Astrocyte (in vitro differentiated cells and primary cell): Measurements from ENCODE around the gene LATS2. TPM values are rescaled to one million over a fixed set of nuclear protein-coding genes. Genes with fewer than 3 reads are reported as not detected.

Experiments used
- DNase-seq: peaks from one replicate; pipeline ENCODE4 v3.0.0-alpha.2; 2010; ENCODE audit warnings: low read depth
- FAIRE-seq: peaks from 2 replicates; lab custom pipeline; 2011; peaks lifted over from hg19 to GRCh38; lab: Jason Lieb, UNC
- H2AFZ ChIP-seq: 2 replicates; pipeline ENCODE4 v1.6.0; 2012; ENCODE audit warnings: low read depth, low read length, inconsistent platforms
- H3K27ac ChIP-seq: 2 replicates; pipeline ENCODE4 v1.5.1; 2011; ENCODE audit warnings: low read depth, low read length, inconsistent platforms
- H3K27me3 ChIP-seq: 2 replicates; pipeline ENCODE4 v1.6.0; 2011; ENCODE audit warnings: low read length, inconsistent platforms; ENCODE audit not compliant: insufficient read depth
- H3K36me3 ChIP-seq: 2 replicates; pipeline ENCODE4 v1.5.1; 2011; ENCODE audit warnings: low read length, inconsistent platforms; ENCODE audit not compliant: insufficient read depth
- H3K4me1 ChIP-seq: 2 replicates; pipeline ENCODE4 v1.5.1; 2011; ENCODE audit warnings: low read length, inconsistent platforms; ENCODE audit not compliant: insufficient read depth
- H3K4me2 ChIP-seq: 2 replicates; pipeline ENCODE4 v1.6.0; 2012; ENCODE audit warnings: low read length, inconsistent platforms
- H3K4me3 ChIP-seq: 2 replicates; pipeline ENCODE4 v1.5.1; 2011; ENCODE audit warnings: low read depth, mild to moderate bottlenecking, low read length, inconsistent platforms; ENCODE audit not compliant: insufficient read depth
- H3K79me2 ChIP-seq: 2 replicates; pipeline ENCODE4 v1.6.0; 2012; ENCODE audit warnings: mild to moderate bottlenecking, low read length, inconsistent platforms; ENCODE audit not compliant: insufficient read depth
- H3K9ac ChIP-seq: 2 replicates; pipeline ENCODE4 v1.6.0; 2012; ENCODE audit warnings: mild to moderate bottlenecking, low read length, inconsistent platforms
- H3K9me3 ChIP-seq: 2 replicates; pipeline ENCODE4 v1.5.1; 2012; ENCODE audit warnings: low read depth, mild to moderate bottlenecking, low read length, inconsistent platforms; ENCODE audit not compliant: insufficient read depth
- H4K20me1 ChIP-seq: 2 replicates; pipeline ENCODE4 v1.6.0; 2012; ENCODE audit warnings: low read length, inconsistent platforms; ENCODE audit not compliant: insufficient read depth
- H3K27ac Mint-ChIP-seq: one replicate; pipeline ENCODE4 v1.8.0; 2021; ENCODE audit warnings: mild to moderate bottlenecking, mixed read lengths; ENCODE audit not compliant: unreplicated experiment
- H3K27me3 Mint-ChIP-seq: one replicate; pipeline ENCODE4 v1.8.0; 2021; ENCODE audit warnings: low read depth, mixed read lengths; ENCODE audit not compliant: unreplicated experiment
- H3K36me3 Mint-ChIP-seq: one replicate; pipeline ENCODE4 v1.8.0; 2021; ENCODE audit warnings: low read depth, mixed read lengths; ENCODE audit not compliant: unreplicated experiment
- H3K4me1 Mint-ChIP-seq: one replicate; pipeline ENCODE4 v1.8.0; 2021; ENCODE audit warnings: low read depth, mixed read lengths; ENCODE audit not compliant: unreplicated experiment
- H3K4me3 Mint-ChIP-seq: one replicate; pipeline ENCODE4 v1.8.0; 2021; ENCODE audit warnings: mild to moderate bottlenecking, moderate library complexity, mixed read lengths; ENCODE audit not compliant: unreplicated experiment
- H3K9me3 Mint-ChIP-seq: one replicate; pipeline ENCODE4 v1.8.0; 2021; ENCODE audit warnings: mild to moderate bottlenecking, mixed read lengths; ENCODE audit not compliant: unreplicated experiment
- EZH2 ChIP-seq: IDR thresholded peaks from 2 replicates; pipeline ENCODE4 v1.6.1; 2012; ENCODE audit warnings: mild to moderate bottlenecking, low read length, inconsistent platforms; ENCODE audit not compliant: insufficient read depth
- total RNA-seq: library from RNA; stranded (reverse); gene quantifications from 2 replicates; pipeline ENCODE4 v1.2.1, GENCODE V29; 2021
- TF ChIP-seq, protein P1 (sequence below): IDR thresholded peaks from 2 replicates; pipeline ENCODE4 v1.5.1; 2011; ENCODE audit warnings: low read depth, mild to moderate bottlenecking, inconsistent platforms, low read length, moderate library complexity; ENCODE audit not compliant: insufficient read depth

The LATS2 gene
- total RNA-seq, 1 donor from 2014 or later = 46.7 TPM

DNA sequence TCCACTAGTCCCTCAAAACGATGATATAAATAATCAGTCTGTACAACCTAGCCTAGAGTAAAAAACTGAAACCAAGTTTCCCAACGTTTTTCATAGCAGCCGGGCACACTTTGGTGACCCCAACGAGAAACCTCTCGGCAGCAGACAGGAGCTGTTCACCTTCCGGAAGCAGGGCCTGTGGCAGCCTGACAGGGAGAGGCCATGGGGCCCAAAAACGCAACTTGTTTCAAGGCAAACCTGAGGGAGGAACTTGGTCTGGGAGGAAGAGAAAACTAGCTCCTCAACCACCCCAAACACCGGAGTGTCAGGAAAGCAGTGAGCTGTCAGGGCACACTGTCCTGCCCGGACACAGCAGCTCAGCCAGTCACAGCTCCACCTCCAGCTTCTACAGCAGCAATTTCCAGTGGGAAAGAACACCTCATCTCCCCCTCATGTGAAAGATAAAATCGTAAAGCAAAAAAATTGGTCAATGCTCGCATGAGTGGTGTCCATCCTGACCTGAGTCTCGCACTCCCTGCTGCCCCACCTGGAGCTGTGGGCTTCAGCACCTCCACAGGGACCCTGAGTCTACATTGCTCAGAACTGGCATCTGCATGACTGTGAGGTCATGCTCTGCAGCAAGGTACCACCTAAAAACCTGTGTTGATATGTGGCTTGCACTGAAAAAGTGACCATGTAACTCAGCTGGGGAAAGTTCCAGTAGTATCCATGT lies 40.6 kb upstream of the LATS2 start:
- no peak overlapping the region for H3K4me3 ChIP-seq
- no peak overlapping the region for H3K4me2 ChIP-seq
- Mint-ChIP-seq H3K4me1 (peaks cover 11% of the 10 kb centered on the region), H3K4me3 (no peak overlapping the region), H3K27ac (no peak overlapping the region), H3K27me3 (no peaks in the 10 kb centered on the region), H3K36me3 (no peaks in the 10 kb centered on the region), H3K9me3 (no peaks in the 10 kb centered on the region)
- no peaks in the 10 kb centered on the region for H3K27me3 ChIP-seq
- H3K36me3 ChIP-seq = no peaks in the 10 kb centered on the region
- DNase-seq (no peak), FAIRE-seq (no peak)
- H3K9me3 ChIP-seq = no peaks in the 10 kb centered on the region
- no peaks in the 10 kb centered on the region for H3K79me2 ChIP-seq
- no peak overlapping the region for H2AFZ ChIP-seq
- no peaks in the 10 kb centered on the region for H4K20me1 ChIP-seq
- TF ChIP-seq, protein P1, sequence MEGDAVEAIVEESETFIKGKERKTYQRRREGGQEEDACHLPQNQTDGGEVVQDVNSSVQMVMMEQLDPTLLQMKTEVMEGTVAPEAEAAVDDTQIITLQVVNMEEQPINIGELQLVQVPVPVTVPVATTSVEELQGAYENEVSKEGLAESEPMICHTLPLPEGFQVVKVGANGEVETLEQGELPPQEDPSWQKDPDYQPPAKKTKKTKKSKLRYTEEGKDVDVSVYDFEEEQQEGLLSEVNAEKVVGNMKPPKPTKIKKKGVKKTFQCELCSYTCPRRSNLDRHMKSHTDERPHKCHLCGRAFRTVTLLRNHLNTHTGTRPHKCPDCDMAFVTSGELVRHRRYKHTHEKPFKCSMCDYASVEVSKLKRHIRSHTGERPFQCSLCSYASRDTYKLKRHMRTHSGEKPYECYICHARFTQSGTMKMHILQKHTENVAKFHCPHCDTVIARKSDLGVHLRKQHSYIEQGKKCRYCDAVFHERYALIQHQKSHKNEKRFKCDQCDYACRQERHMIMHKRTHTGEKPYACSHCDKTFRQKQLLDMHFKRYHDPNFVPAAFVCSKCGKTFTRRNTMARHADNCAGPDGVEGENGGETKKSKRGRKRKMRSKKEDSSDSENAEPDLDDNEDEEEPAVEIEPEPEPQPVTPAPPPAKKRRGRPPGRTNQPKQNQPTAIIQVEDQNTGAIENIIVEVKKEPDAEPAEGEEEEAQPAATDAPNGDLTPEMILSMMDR = no peak
- TF ChIP-seq EZH2 = no peak
- peaks cover 11% of the 10 kb centered on the region for H3K4me1 ChIP-seq
- no peak overlapping the region for H3K9ac ChIP-seq
- H3K27ac ChIP-seq = no peak overlapping the region

DNA sequence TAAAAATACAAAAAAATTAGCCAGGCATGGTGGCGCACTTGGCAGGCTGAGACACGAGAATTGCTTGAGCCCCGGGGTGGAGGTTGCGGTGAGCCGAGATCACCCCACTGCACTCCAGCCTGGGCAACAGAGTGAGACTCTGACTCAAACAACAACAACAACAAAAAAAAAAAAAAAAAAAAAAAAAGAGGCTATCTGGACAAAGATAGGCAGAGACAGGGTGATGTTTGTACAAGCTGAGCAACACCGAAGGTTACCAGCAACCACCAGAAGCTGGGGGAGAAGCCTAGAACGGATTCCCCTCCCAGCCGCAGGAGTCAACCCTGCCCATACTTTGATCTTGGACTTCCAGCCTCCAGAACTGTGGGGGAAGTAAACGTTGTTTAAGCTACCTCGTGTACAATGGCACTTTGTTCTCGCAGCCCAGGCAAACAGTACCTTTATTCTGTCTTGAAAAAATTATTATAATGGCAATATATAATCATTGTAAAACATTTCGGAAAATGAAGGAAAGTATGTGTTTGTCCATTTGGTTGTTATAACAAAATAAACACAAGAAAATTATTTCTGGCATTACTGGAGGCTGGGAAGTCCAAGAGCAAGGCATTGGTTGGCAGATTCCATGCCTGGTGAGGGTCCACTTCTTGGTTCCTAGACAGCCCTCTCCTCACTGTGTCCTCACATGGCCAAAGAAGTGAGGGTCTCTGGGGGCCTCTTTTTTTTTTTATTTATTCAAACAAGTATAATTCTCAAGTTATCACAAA lies 39.8 kb upstream of the LATS2 start:
- Histone ChIP-seq H3K4me2 (no peak overlapping the region), H2AFZ (no peak overlapping the region), H3K4me1 (peaks cover 8% of the 10 kb centered on the region), H3K36me3 (no peaks in the 10 kb centered on the region), H3K9me3 (no peaks in the 10 kb centered on the region), H3K79me2 (no peaks in the 10 kb centered on the region), H4K20me1 (no peaks in the 10 kb centered on the region), H3K9ac (no peak overlapping the region), H3K27ac (no peak overlapping the region), H3K4me3 (no peak overlapping the region), H3K27me3 (no peaks in the 10 kb centered on the region)
- Mint-ChIP-seq H3K9me3 (no peaks in the 10 kb centered on the region), H3K27ac (no peak overlapping the region), H3K27me3 (no peaks in the 10 kb centered on the region), H3K4me1 (peaks cover 7% of the 10 kb centered on the region), H3K4me3 (no peak overlapping the region), H3K36me3 (no peaks in the 10 kb centered on the region)
- FAIRE-seq (no peak), DNase-seq (no peak)
- no peak for TF ChIP-seq EZH2
- TF ChIP-seq, protein P1 = no peak
